NCI-H2196 treated with DMSO at 0.1 percent for 48 hours (cell line): ENCODE data around the gene LHX3.

ENCODE experiments used
- DNase-seq: peaks from one replicate; lab custom pipeline; 2025; ENCODE audit not compliant: unreplicated experiment; lab: John Stamatoyannopoulos, UW

LHX3 gene

DNA sequence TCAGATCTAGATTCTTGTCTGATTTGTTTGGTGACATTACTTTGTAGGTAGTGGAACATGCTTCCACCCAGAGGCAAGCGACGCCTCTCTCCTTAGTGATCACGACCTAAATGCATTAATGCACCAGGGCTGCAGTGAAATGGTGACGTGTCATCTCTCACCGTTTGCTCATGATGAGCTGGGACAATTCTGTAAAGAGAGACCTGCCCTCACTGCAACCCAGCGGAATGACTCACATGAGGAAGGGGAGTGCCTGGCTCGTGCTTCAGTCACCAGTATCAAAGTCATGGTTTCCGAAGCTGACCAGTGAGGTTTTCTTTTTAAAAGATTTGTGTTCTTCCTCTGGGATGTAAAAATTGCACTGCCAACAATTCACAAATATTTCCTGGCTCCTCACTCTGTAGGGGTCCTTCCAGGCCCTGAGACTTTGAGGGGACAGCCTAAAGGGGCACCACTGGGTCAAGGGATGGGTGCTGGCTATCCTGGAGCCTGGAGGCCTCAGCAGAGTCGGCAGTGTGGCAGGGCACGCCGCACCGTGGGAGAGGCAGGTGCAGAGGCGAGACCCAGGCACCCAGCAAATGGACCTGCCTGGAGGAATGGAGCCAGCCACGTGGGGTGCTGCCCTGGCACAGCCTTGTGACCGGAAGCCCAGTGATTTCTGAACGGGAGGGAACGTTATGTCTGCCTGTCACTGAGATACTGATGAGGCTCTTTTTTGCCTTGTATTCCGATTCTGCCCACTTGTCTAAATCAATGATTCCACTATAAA lies 23.4 kb upstream of the LHX3 start:
- no peak for DNase-seq

DNA sequence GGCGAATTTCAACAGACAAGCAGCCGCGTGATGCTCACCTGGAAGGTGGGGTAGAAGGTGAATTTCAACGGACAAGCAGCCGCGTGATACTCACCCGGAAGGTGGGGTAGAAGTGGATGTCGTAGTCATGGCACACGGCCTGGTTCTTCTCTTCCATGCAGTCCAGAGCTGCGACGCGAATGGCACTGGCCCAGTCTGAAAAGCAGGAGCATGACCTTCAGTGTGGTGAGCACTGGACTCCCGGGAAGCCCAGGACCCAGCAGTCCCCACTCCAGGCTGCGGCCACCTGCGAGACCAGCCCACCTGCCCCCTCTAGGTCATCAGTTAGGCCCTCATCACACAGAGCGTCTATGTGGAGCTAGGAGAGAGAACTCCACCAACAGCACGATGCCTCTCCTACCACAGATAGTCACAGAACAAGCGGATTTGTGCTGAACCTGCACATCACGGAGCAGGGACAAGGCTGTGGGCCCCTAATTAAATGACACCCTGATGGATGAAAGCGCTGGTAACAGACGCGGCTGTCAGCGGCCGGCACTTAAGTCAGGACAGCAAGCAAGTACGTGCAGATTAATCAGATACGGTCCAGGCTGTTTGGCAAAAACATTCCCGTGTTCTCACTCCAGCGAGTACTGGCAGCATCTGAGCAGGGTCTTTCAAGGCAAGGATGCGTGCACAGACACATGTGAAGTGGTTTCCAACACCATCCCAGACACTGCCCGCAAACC lies 21.9 kb upstream of the LHX3 start:
- DNase-seq = no peak

DNA sequence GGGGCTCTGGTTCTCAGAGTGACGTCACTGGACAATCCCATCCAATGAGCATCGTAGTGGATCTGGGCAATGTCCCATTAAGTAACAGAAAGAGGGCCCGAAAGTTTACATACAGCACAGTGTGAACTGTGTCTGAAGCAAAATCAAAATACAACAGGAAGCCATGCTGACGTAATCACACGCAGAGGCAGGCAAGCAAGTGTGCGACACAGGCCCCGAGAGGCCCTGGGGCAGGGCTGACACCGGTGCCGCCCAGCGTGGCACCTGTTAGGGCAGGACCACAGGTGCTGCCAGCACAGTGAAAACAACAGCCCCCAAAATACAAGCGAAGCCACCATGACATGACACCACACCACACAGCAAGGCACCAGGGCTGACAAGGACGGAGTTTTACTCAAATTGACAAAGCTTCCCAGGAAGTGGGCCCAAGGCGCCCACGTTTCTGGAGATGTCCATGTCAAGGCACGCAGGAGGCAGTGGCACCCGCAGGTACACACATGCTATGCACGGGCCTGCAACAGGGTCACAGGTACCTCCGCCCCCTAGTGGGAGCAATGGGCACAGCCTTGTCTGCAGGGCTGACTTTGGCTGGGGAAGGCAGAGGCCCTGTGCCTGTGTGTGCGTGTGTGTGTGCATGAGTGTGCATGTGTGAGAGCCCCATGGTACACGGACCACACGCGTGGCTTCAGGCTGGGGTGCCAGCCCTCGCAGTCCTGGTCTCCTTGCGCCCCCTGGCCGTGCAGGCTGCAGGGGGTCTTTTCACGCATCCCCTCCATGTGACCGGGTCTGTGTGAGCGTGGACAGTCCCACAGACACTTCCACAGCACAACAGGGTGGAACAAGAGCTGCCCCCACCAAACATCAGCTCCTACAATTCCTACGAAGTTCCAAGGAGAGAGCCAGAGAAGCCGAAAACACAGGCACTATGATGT lies 21.1 kb upstream of the LHX3 start:
- DNase-seq = peak; percentile 11

- no peak for DNase-seq
These were observed 20.4 kb upstream of the LHX3 start for GRCh38 chr9:136225366-136225747.

DNA sequence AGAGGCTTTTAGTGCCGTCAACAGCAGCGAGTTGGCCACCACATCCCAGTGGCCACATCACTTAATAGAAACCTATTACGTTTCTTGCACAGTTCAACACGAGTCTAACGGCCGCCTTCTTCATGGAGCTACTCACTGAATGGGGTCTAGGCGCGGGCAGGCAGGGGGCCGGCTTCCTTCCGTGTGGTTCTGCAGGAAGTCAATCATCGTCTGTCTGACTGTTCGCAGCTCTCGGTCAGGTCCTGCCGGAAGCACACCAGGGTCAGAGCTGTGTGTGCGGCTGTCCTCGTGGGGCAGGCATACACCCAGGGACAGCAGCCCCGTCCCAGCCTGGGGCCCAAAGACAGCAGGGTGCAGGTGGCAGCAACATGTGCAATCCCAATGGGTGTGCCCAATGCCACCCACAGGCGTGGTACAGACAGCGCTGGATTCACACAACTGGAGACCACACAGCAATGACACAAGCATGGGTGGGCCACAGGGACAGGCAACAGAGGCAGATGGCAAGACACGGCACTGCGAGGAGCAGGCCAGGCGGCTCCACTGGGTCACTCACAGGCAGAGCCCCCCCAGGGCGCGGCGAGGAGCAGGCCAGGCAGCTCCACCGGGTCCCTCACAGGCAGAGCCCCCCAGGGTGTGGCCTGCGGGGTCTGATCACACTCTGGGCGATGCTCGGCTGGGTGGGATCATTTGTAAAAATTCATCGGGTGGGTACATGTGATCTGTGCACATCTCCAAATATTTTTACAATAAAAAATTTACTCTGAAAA lies 19.1 kb upstream of the LHX3 start:
- no peak for DNase-seq

GRCh38 chr9:136222906-136223285 lies 18.0 kb upstream of the LHX3 start:
- DNase-seq = no peak

DNA sequence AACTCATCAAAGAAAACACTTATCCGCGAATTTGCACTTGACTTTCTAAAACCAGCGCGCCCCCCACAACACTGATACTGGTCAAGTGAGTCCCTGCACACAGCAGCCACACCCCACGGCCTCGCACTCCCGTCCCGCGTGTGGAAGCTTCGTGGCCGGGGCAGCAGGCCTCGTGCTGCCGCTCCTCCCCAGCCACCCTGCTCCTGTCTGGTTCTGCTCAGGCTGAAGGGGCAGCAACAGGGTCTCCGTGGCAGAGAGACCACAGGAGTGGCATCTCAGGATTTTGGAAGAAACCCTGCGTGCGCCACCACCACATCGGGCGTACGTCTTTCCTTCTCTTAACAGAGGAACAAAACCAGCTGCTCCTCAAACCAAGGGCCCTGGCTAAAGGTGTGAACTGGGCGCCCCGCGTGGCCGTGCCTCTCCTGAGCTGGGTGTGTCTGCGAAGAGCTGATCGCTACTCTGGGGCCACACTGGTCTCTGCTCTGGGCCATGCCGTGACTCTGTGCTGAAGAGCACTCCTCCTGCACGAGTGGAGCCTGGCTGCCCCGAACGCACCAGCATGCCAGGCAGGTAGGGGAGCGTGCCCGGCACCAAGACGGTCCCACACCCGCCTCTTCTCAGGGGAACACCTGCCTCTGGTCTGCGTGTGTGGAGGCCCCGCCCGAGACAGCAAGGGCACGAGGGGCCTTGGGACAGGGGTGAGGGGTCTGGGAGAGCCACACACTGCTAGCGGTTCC lies 17.4 kb upstream of the LHX3 start:
- DNase-seq = no peak

- no peak for DNase-seq
These were observed 15.2 kb upstream of the LHX3 start for GRCh38 chr9:136220017-136220729.

- DNase-seq = no peak
These were observed 14.3 kb upstream of the LHX3 start for GRCh38 chr9:136219276-136219675.

DNA sequence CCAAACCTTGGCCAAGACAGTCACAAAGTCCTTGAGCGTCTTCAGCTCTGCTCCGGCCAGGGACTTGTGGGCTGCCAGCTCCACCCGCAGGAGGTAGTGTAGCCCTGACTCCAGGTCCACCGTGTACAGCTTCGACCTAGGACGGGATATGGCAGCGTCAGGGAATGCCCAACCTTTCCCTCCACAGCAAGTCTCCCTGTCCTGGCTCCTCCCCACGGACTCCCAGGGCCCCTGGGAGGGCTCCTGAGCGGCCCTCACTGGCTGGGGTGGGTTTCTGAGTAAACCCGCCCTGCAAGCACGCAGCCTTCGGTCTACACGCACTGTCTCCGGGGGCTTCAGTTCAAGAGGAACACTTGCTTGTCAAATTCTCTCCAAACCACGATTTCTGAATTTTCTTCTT lies 13.7 kb upstream of the LHX3 start:
- no peak for DNase-seq

DNA sequence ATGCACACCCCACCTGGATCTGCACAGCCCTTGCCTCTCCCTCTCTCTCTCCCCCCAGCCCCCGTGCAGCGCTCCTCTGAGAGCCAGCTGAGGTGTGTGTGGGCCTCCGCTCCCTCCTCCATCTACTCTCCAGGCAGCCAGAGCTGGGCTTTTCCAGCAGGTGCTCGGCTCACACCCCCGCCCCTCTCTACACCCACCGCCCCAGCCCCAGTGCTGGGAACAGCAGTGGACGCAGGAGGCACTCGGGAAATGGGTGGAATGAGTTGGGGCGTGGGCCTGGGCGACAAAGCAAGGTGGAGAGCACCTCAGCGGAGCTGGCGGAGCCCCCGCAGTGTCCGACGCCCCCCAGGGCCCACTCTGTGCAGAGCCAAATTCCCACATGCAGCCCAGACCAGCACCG lies 13.3 kb upstream of the LHX3 start:
- no peak for DNase-seq

DNA sequence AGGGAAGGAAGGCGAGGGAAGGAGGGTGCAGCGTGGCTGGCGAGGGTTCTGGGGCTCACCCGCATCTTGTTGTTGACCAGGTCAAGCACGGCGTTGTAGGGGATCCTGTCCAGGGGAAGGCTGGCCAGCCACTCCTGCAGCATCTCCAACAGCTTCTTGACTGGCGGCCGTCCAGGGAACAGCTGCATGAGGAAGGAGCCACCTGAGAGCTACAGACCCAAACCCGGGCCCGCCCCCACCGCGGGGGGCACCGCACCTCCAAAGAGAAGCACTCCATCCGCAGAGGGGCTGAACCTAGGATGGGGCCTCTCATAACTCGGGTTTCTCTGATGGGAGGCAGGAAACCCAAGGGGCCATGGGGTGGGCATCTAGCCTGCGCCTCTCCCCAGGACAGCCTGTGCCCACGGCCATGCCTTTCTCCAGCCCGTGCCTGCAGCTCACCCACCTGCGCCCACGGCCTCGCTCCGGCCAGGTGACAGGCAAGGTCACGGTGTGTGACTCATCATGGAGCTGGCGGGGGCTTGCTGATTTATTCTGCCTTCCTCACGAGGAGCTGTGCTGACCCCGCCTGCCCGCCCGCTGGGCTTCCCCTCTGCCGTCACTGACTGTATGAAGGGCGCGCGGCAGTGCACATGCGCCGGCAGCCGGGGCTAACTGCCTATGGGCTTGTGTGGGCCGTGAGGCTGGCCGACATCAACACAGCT lies 11.8 kb upstream of the LHX3 start:
- DNase-seq = no peak

DNA sequence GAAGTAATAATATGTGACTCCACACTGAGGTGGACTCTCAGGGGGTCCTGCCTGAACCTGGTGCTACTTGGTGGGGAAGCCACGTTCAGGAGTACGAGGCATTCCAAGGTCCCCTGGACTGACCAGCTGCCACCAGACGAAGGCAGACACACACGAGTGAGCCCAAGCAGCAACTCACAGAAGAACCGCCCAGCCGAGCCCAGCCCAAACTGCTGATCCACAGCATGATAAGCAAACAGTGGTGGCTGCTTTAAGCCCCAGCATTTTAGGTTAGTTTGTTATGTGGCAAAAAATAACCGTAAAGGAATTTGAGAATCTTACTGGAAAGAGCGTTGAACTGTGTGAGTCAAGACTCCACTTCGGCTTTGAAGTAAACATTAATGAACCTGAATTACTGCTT lies 8.8 kb upstream of the LHX3 start:
- DNase-seq = no peak

DNA sequence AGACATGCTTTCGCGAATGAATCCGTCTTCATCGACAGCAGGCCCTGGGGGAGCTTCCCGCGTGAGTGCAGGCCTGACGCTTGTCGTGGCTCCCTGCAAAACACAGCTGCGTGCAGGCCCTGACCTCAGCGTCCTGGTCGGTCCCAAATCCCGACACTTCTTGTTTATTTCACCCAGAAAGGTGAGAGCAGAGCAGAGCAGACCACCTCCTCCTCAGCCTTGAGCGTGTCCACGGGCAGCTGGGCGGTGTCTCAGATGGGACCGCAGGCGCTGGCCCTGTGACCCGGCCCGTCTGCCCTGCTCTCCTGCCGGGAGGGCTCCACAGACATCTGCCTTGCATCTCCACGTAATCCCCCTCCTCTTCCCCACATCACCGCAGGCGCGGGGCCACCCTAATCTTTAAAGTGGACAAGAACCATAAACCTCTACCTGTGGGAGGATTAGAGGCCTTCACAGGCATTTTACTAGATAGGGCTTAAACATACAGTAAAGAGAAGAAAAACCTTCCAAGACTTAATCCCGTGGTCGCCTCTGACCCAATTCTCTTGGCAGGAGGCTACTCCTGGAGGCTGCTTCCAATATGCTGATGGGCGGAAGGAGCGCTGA lies 7.5 kb upstream of the LHX3 start:
- no peak for DNase-seq

DNA sequence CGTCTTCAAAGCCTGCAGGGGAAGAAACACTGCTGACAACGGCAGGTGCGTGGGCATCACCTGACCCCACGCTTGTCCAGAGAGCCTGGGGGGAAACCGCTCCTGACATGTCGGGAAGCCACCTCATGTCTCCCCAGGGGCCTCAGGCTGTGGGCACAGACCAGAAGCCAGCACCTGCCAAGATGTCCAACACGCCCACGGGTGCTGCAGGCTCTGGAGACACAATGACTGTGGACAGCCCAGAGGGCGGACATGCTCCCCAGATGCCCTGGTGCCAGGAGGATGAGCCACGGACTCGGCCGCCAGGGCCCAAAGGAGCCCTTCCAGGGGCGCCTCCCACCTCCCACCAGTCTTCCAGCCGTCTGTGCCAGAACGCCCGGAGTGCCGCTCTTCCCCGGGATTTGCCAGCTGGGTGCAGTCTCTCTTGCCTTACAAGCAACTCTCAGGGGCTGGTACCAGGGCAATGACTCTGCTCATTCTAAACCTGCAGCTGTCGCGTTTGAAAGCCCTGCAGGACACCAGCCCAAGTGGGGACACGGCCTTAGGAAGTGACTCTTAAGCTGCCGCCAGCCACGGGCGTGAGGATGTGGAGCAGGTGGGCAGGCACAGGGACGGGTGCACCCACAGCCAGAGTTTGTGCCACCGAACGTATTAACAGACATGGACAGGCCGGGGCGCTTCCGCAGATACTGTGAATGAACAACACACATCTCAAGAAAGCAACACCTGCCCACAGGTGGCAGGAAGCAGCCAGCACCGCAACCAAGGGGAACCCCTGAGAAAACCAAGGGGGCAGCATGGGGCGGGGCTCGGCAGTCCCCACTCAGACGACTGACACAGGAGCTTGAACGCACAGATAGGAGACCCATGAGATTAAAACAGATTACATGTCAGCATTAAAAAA lies 6.8 kb upstream of the LHX3 start:
- DNase-seq = no peak

- no peak for DNase-seq
These were observed 6.1 kb upstream of the LHX3 start for GRCh38 chr9:136211006-136211405.

DNA sequence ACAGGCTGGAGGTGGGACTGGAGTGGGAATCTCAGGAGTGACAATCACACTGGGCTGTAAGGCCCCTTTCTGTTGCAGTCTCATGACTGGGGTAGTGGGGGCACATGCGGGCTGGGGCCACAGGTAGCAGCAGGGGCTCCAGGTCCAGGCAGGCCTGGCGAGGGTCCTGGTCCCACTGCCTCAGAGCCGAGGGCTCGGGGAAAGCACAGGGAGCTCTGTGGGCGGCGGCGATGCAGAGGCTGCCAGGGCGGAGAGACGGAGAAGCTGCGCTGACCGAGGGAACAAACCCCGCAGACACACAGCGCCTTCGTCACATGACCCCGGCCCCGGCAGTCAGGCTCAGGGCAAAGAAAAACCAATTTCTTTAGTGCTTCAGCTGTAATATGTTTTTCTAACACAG lies 5.3 kb upstream of the LHX3 start:
- DNase-seq = no peak

DNA sequence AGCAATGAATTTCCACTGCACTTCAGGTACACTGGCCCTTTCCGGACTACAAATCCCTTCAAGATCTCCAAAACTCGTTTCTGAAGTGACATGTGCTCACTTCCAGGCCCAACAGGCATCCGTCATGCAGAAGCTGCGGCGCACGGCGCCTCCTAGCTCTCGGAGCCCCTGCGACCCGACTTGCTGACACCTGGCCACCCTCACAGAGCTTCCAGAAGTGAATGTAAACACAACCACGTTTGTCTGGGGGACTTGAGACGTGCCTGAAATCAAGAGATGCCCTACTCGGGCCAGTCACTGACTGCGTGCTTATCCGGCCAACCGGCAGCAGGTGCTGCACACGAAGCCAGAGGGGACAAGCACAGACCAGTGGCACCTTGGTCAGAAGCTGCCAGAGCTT lies 4.9 kb upstream of the LHX3 start:
- DNase-seq = no peak
